GM08714 (cell line): Measurements from ENCODE around the gene GRP.
"Not testable (repeated sequence)": the region's sequence is repeated elsewhere in the genome, so short reads cannot be mapped to it uniquely, and the experiment has no call there.

Source experiments
- H3K4me3 ChIP-seq: fragments of 200-500 bp; sonication (Bioruptor generic); 2 replicates; pipeline ENCODE4 v1.5.1; 2014; ENCODE audit warnings: mild to moderate bottlenecking, low read length, inconsistent platforms
- ZNF274 ChIP-seq: IDR thresholded peaks from 2 replicates; pipeline ENCODE4 v1.6.1; 2012; ENCODE audit warnings: mild to moderate bottlenecking, low read depth, low read length

GRP gene

DNA sequence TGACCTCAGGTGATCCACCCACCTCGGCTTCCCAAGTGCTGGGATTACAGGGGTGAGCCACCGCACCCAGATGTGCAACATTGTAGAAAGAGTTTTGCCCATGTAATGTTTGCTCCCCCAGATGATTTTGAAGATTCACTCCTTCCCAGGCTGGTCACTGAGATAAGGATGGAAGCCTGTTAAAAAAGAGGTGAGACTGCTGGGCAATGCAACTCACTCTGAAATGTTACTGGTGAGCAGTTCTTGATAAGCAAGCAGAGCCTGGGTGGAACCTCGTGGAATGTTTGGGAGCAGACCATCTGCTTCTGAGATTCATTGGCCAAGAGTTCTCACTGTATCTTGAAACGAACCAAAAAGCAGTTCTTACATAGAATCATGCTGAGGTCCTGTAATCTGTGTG lies 19.7 kb downstream of the GRP start:
- H3K4me3 ChIP-seq = no peak overlapping the region
- no peak for TF ChIP-seq ZNF274

GRCh38 chr18:59242906-59243305 lies 22.9 kb downstream of the GRP start:
- no peak overlapping the region for H3K4me3 ChIP-seq
- no peak for TF ChIP-seq ZNF274

- no peak for TF ChIP-seq ZNF274
- no peak overlapping the region for H3K4me3 ChIP-seq
Observed at GRCh38 chr18:59246796-59247195, 26.8 kb downstream of the GRP start.

GRCh38 chr18:59249199-59249774 lies 29.3 kb downstream of the GRP start:
- no peak for TF ChIP-seq ZNF274
- no peak overlapping the region for H3K4me3 ChIP-seq

DNA sequence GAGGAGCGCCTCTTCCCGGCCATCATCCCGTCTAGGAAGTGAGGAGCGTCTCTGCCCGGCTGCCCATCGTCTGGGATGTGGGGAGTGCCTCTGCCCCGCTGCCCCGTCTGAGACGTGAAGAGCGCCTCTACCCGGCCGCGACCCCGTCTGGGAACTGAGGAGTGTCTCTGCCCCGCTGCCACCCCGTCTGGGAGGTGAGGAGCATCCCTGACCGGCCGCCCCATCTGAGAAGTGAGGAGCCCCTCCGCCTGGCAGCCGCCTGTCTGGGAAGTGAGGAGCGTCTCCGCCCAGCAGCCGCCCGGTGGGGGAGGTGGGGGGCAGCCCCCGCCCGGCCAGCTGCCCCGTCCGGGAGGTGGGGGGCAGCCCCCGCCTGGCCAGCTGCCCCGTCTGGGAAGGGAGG lies 35.5 kb downstream of the GRP start:
- H3K4me3 ChIP-seq = not testable (repeated sequence)

DNA sequence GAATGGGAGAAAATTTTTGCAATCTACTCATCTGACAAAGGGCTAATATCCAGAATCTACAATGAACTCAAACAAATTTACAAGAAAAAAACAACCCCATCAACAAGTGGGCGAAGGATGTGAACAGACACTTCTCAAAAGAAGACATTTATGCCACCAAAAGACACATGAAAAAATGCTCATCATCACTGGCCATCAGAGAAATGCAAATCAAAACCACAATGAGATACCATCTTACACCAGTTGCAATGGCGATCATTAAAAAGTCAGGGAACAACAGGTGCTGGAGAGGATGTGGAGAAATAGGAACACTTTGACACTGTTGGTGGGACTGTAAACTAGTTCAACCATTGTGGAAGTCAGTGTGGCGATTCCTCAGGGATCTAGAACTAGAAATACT lies 41.9 kb downstream of the GRP start:
- not testable (repeated sequence) for H3K4me3 ChIP-seq

DNA sequence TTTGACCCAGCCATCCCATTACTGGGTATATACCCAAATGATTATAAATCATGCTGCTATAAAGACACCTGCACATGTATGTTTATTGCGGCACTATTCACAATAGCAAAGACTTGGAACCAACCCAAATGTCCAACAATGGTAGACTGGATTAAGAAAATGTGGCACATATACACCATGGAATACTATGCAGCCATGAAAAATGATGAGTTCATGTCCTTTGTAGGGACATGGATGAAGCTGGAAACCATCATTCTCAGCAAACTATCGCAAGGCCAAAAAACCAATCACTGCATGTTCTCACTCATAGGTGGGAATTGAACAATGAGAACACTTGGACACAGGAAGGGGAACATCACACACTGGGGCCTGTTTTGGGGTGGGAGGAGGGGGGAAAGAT lies 42.3 kb downstream of the GRP start:
- not testable (repeated sequence) for H3K4me3 ChIP-seq

- H3K4me3 ChIP-seq = no peak overlapping the region
- no peak for TF ChIP-seq ZNF274
Observed at GRCh38 chr18:59263661-59264060, 43.7 kb downstream of the GRP start.

- TF ChIP-seq ZNF274 = no peak
- no peak overlapping the region for H3K4me3 ChIP-seq
Observed at GRCh38 chr18:59264121-59264571, 44.2 kb downstream of the GRP start.

- no peak for TF ChIP-seq ZNF274
- H3K4me3 ChIP-seq = peak overlapping the region; percentile 61; the same call in 1 of the 2 replicates
Observed at GRCh38 chr18:59264651-59265245, 44.8 kb downstream of the GRP start.

DNA sequence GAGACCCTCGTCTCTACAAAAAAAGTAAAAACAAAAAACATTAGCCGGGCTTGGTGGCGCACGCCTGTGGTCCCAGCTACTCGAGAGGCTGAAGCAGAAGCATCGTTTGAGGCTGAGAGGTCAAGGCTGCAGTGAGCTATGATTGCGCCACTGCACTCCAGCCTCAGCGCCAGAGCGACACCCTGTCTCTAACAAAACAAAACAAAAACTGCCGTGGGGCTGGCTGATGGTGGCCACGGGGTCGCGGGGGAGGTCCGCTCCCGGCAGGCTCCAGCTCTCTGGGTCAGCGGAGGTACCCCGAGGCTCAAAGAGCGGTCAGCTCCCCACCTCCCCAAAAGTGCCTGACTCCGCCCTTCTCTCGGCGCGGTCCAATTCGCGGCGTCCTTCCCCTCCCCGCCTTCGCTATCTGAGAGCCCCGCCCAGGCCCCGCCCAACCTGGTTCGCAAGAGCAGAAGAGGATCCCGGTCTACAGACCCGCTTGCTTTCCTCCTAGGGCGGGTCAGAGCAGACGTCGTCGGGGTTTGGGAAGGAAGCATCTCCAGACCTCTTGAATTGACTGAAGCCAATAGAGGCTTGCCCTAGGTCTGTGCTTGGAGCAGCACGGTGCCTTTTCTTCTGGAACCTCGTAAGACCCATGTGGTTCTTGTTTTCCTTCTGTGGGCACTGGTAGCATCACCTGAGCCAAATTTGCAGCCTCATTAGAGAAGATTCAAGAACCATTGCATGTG lies 45.5 kb downstream of the GRP start:
- TF ChIP-seq ZNF274 = no peak
- H3K4me3 ChIP-seq = peak overlapping the region; percentile 61

- no peak overlapping the region; the same call in 1 of the 2 replicates for H3K4me3 ChIP-seq
- TF ChIP-seq ZNF274 = no peak
Observed at GRCh38 chr18:59265974-59266369, 46.0 kb downstream of the GRP start.

DNA sequence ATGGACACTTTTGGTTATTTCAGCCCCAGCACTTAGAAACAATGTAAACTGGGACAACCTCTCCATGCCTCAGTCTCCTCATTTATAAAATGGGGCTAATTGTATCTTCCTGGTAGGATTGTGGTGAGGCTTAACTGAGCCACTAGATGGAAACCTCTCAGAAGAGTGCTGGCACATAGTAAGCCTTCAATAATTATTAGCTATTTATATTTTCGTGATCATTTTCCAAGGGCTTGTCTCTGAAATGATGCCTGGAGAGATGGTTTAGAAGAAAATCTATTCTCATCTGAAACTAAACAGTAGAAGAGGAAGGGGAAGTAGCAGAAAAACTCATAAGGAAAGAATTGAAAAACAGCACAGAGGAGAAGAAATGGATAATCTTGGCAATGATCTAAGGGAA lies 46.5 kb downstream of the GRP start:
- TF ChIP-seq ZNF274 = no peak
- H3K4me3 ChIP-seq = no peak overlapping the region

DNA sequence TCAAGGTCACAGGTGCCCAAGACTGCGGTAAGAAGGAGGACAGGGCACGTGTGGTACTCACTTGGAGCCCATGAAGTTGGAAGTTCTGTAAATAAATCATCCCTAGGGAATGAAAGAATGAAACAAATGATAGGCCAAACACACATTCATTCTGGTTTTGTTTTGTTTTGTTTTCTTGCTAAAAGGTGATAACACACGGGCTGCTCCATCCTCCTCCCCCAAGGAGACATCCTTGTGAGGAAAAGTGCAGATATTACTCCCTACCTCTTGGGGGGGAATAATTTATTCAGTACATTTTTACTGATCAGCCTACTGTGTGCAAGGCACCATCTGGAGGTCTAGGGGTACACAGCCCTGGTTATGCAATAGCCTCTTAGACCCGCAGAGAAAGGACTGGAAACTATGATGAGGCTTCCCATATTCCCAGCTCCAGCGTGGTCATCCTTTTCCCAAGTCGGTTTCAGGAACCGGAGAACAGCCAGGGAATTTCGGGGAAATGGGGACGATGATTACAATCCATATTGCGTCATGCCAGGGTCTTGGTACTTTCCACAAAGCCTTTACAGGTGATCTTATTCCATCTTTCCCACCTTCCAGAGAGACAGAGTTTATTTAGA lies 47.0 kb downstream of the GRP start:
- no peak overlapping the region for H3K4me3 ChIP-seq
- no peak for TF ChIP-seq ZNF274

DNA sequence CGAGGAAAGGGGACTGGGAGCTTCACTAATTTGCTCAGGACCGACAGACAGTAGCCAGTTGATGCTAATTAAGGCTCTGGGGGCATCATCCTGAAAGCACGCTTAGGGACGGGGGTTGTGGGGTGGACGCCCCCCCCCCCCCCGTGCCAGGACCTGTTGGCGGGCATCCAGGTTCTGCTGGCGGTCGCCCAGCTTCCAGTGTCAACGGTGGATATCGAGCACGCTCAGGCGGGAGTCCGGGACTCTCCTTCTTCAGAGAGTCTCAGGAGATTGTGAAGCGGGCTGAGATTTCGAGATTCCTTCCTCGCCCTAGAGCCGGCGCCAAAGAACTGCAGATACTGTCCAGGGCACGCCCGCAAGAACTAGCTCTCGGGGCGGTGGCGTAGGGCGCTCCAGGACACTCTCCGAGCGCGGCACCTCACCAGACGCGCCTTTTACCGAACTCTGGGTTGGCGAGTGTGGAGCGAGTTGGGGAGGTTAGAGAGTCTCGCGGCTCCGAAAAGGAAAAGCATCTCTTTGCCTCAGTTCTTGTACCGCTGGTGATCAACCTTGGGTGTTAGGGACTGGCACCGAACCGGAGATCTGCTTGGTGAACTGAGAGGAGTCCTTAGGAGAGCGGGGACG lies 47.7 kb downstream of the GRP start:
- TF ChIP-seq ZNF274 = no peak
- H3K4me3 ChIP-seq = no peak overlapping the region
